ENCODE data around the gene CA11.

Gene CA11

GRCh38 chr19:48611872-48612271 lies 34.1 kb downstream of the CA11 start:
- no peak for DNase-seq

GRCh38 chr19:48609571-48610108 lies 36.3 kb downstream of the CA11 start:
- no peak for DNase-seq

- peak; percentile 75 for DNase-seq
These were observed 37.2 kb downstream of the CA11 start for GRCh38 chr19:48608798-48609263.

- no peak for DNase-seq
These were observed 38.6 kb downstream of the CA11 start for GRCh38 chr19:48607359-48607755.

- no peak for DNase-seq
These were observed 39.3 kb downstream of the CA11 start, which contains the start of gene SPACA4 for GRCh38 chr19:48606463-48607358. Gene SPACA4, plus strand, starts transcription at chr19:48606742. Its CDS starts 237 bp downstream, at chr19:48606979.

GRCh38 chr19:48603850-48604249 lies 42.1 kb downstream of the CA11 start:
- no peak for DNase-seq

GRCh38 chr19:48603449-48603848 lies 42.5 kb downstream of the CA11 start:
- DNase-seq: no peak

- DNase-seq: no peak
These were observed 43.0 kb downstream of the CA11 start for GRCh38 chr19:48603001-48603400.

- DNase-seq: no peak
These were observed 45.1 kb downstream of the CA11 start for GRCh38 chr19:48600679-48601417.

GRCh38 chr19:48598996-48599700 lies 46.8 kb downstream of the CA11 start:
- no peak for DNase-seq

GRCh38 chr19:48596679-48597465 lies 49.1 kb downstream of the CA11 start:
- peak; percentile 73 for DNase-seq

GRCh38 chr19:48596237-48596636 lies 49.8 kb downstream of the CA11 start:
- no peak for DNase-seq

- DNase-seq: no peak
These were observed 50.2 kb downstream of the CA11 start for GRCh38 chr19:48595833-48596232.

GRCh38 chr19:48595171-48595570 lies 50.8 kb downstream of the CA11 start:
- DNase-seq: no peak

GRCh38 chr19:48591021-48591420 lies 55.0 kb downstream of the CA11 start:
- no peak for DNase-seq

- peak; percentile 86 for DNase-seq
These were observed 57.2 kb downstream of the CA11 start for GRCh38 chr19:48588670-48589401.

Data from CD4-positive, alpha-beta T cell treated with Interleukin-17A for 1 hour (primary cell).